BE2C (cell line): ENCODE results near the gene KRTDAP.

Experiments
- DNase-seq: peaks from one replicate; pipeline ENCODE4 v3.0.0-alpha.2; 2020
- H3K27me3 ChIP-seq: fragments of 250-450 bp; sonication (Bioruptor Pico); 2 replicates; pipeline ENCODE4 v1.5.1; 2020; ENCODE audit warnings: mild to moderate bottlenecking
- H3K36me3 ChIP-seq: fragments of 250-450 bp; sonication (Bioruptor Pico); 2 replicates; pipeline ENCODE4 v1.5.1; 2020; ENCODE audit warnings: mild to moderate bottlenecking
- H3K4me1 ChIP-seq: fragments of 250-450 bp; sonication (Bioruptor Pico); 2 replicates; pipeline ENCODE4 v1.5.1; 2020
- H3K4me3 ChIP-seq: 2 replicates; pipeline ENCODE4 v1.5.1; 2011; ENCODE audit warnings: low read depth, low read length
- H3K9me3 ChIP-seq: fragments of 250-450 bp; sonication (Bioruptor Pico); 2 replicates; pipeline ENCODE4 v1.5.1; 2020
- CTCF ChIP-seq: IDR thresholded peaks from 2 replicates; pipeline ENCODE4 v1.5.1; 2012; ENCODE audit warnings: mild to moderate bottlenecking, low read depth, low read length

Gene KRTDAP

GRCh38 chr19:35445826-35446593, 44.3 kb downstream of the KRTDAP start:
- Histone ChIP-seq H3K4me3 (no peak overlapping the region), H3K9me3 (no peaks in the 10 kb centered on the region), H3K36me3 (no peaks in the 10 kb centered on the region), H3K27me3 (no peaks in the 10 kb centered on the region), H3K4me1 (peaks cover 18% of the 10 kb centered on the region)
- DNase-seq, result no peak
- no peak for TF ChIP-seq CTCF

GRCh38 chr19:35444735-35445134, 45.5 kb downstream of the KRTDAP start:
- DNase-seq, result no peak
- no peak for TF ChIP-seq CTCF
- Histone ChIP-seq H3K9me3 (no peaks in the 10 kb centered on the region), H3K4me1 (peaks cover 14% of the 10 kb centered on the region), H3K27me3 (no peaks in the 10 kb centered on the region), H3K4me3 (no peak overlapping the region), H3K36me3 (no peaks in the 10 kb centered on the region)

GRCh38 chr19:35442091-35442490, 48.2 kb downstream of the KRTDAP start:
- Histone ChIP-seq H3K27me3 (no peaks in the 10 kb centered on the region), H3K36me3 (no peaks in the 10 kb centered on the region), H3K4me3 (no peak overlapping the region), H3K9me3 (no peaks in the 10 kb centered on the region), H3K4me1 (peaks cover 5% of the 10 kb centered on the region)
- no peak for TF ChIP-seq CTCF
- DNase-seq, result no peak

- H3K27me3 ChIP-seq, result no peaks in the 10 kb centered on the region
- no peak overlapping the region for H3K4me3 ChIP-seq
- H3K9me3 ChIP-seq, result no peaks in the 10 kb centered on the region
- peaks cover 15% of the 10 kb centered on the region for H3K4me1 ChIP-seq
- DNase-seq, result no peak
- H3K36me3 ChIP-seq, result no peaks in the 10 kb centered on the region
- no peak for TF ChIP-seq CTCF
These were observed 50.3 kb downstream of the KRTDAP start for GRCh38 chr19:35439921-35440320.

GRCh38 chr19:35438527-35438926, 51.7 kb downstream of the KRTDAP start:
- Histone ChIP-seq H3K27me3 (no peaks in the 10 kb centered on the region), H3K36me3 (no peaks in the 10 kb centered on the region), H3K4me3 (no peak overlapping the region), H3K9me3 (no peaks in the 10 kb centered on the region), H3K4me1 (peaks cover 21% of the 10 kb centered on the region)
- DNase-seq, result no peak
- no peak for TF ChIP-seq CTCF

- H3K36me3 ChIP-seq, result no peaks in the 10 kb centered on the region
- DNase-seq, result no peak
- H3K4me3 ChIP-seq, result no peak overlapping the region
- TF ChIP-seq CTCF, result no peak
- H3K4me1 ChIP-seq, result peaks cover 21% of the 10 kb centered on the region
- no peaks in the 10 kb centered on the region for H3K27me3 ChIP-seq
- no peaks in the 10 kb centered on the region for H3K9me3 ChIP-seq
These were observed 52.2 kb downstream of the KRTDAP start for GRCh38 chr19:35438096-35438495.
